Activated CD4-positive, alpha-beta T cell treated with anti-CD3 and anti-CD28 coated beads, Interleukin-2, amount 10 ng/mL, durations not matched to agents 24 days and 14 days (primary cell): Measurements from ENCODE around the gene ANKMY1. TPM values are rescaled to one million over a fixed set of nuclear protein-coding genes. Genes with fewer than 3 reads are reported as not detected.

Experiments used
- DNase-seq: peaks from one replicate; pipeline ENCODE4 v3.0.0; 2022
- H3K27ac Mint-ChIP-seq: one replicate; pipeline ENCODE4 v1.8.0; 2022; ENCODE audit warnings: mild to moderate bottlenecking, mixed read lengths
- H3K27me3 Mint-ChIP-seq: one replicate; pipeline ENCODE4 v1.8.0; 2022; ENCODE audit warnings: mixed read lengths
- H3K36me3 Mint-ChIP-seq: one replicate; pipeline ENCODE4 v1.8.0; 2022; ENCODE audit warnings: low read depth, mild to moderate bottlenecking, mixed read lengths
- H3K4me1 Mint-ChIP-seq: one replicate; pipeline ENCODE4 v1.8.0; 2021; ENCODE audit warnings: mixed read lengths
- H3K4me3 Mint-ChIP-seq: one replicate; pipeline ENCODE4 v1.8.0; 2022; ENCODE audit warnings: mild to moderate bottlenecking, moderate library complexity, mixed read lengths
- H3K9me3 Mint-ChIP-seq: one replicate; pipeline ENCODE4 v1.8.0; 2021; ENCODE audit warnings: mixed read lengths
- intact Hi-C: fragments of 100-400 bp; cut with micrococcal nuclease; formaldehyde crosslinking; loops from one replicate; pipeline ENCODE4 v1.15.1; 2023
- total RNA-seq: library from RNA; stranded (reverse); gene quantifications from 2 replicates; pipeline ENCODE4 v1.2.3, GENCODE V29; 2022

The ANKMY1 gene
- total RNA-seq, 1 donor from 2014 or later: 24.8 TPM

DNA sequence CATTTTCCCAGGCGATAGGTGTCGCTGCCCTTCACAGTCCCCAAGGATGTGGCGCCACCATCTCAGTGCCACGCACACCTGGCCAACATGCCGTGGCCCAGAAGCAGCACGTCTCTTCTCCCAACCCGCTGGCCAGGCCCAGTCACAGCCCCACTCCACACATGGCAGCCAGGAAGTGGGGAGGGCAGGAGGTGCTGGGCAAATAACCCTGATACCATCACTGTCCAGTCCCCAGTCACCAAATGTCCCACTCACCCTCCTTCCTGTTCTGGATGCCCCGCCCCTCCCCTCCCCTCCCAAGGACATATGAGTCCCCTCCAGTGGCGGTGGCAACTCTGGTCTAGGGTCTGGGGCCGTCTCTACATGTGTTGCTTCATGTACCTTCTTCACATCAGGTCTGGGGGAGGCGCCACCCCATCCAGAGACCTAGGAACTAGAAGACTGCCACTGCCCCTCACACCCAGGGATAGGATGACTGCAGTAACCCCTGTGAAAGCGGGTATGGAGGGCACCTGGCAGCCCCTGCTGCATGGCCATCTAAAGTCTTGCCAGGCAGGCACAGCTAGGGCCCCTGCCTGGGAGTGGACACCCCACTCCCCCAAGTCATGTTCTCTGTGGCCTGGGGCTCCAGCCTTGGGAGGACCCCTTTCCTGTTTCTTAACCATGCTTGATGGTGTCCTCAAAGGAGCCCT, 21.4 kb upstream of the ANKMY1 start:
- H3K4me1 Mint-ChIP-seq: peaks cover 15% of the 10 kb centered on the region
- peaks cover 24% of the 10 kb centered on the region for H3K36me3 Mint-ChIP-seq
- no peak for DNase-seq
- H3K27ac Mint-ChIP-seq: peak overlapping the region; percentile 68
- intact Hi-C loops: no loop called here
- H3K4me3 Mint-ChIP-seq: no peak overlapping the region
- H3K9me3 Mint-ChIP-seq: no peaks in the 10 kb centered on the region
- H3K27me3 Mint-ChIP-seq: no peaks in the 10 kb centered on the region

DNA sequence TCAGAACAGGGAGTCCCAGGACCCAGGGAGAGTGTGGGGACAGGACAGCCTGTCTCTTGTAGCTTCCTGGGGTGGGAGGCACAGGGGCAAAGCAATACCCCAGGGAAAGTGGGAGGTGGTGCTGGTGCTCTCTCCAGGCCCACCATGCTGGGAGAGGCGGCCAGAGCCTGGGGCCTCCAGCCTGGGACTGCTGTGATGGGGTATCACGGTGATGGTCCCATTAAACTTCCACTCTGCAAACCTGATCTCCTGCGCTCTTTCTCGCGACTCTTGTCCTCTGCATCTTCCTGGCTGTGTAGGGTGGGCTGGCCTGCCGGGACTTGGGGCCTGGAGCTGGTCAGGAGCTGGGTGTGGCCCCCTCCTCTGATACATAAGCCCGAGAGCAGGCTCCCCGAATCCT, 20.7 kb upstream of the ANKMY1 start:
- no peaks in the 10 kb centered on the region for H3K9me3 Mint-ChIP-seq
- peaks cover 15% of the 10 kb centered on the region for H3K4me1 Mint-ChIP-seq
- peaks cover 24% of the 10 kb centered on the region for H3K36me3 Mint-ChIP-seq
- no peak overlapping the region for H3K4me3 Mint-ChIP-seq
- H3K27me3 Mint-ChIP-seq: no peaks in the 10 kb centered on the region
- intact Hi-C loops: loop anchor here (1.0 kb wide), 1 partner anchor 9 kb away; no protein-coding TSS in a partner anchor
- H3K27ac Mint-ChIP-seq: peak overlapping the region; percentile 41
- DNase-seq: no peak

DNA sequence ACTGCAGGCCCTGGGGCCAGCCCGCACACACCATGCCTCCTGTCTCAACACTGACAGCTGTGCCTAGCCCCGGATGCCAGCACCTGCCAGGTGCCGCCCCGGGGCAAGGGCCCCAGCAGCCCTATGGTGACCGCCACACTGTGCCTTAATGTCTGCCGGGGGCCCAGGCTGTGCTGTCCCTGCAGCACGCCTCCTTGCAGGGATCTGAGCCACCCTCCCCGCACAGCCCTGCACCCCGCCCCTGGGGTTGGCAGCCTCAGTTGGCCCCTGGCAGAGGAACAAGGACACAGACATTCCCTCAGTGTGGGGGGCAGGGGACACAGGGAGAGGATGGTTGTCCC, 20.3 kb upstream of the ANKMY1 start:
- H3K9me3 Mint-ChIP-seq: no peaks in the 10 kb centered on the region
- H3K4me1 Mint-ChIP-seq: peaks cover 13% of the 10 kb centered on the region
- no peaks in the 10 kb centered on the region for H3K27me3 Mint-ChIP-seq
- no peak overlapping the region for H3K27ac Mint-ChIP-seq
- intact Hi-C loops: loop anchor here (1.0 kb wide), 1 partner anchor 9 kb away; no protein-coding TSS in a partner anchor
- H3K36me3 Mint-ChIP-seq: peaks cover 24% of the 10 kb centered on the region
- DNase-seq: no peak
- H3K4me3 Mint-ChIP-seq: no peak overlapping the region

DNA sequence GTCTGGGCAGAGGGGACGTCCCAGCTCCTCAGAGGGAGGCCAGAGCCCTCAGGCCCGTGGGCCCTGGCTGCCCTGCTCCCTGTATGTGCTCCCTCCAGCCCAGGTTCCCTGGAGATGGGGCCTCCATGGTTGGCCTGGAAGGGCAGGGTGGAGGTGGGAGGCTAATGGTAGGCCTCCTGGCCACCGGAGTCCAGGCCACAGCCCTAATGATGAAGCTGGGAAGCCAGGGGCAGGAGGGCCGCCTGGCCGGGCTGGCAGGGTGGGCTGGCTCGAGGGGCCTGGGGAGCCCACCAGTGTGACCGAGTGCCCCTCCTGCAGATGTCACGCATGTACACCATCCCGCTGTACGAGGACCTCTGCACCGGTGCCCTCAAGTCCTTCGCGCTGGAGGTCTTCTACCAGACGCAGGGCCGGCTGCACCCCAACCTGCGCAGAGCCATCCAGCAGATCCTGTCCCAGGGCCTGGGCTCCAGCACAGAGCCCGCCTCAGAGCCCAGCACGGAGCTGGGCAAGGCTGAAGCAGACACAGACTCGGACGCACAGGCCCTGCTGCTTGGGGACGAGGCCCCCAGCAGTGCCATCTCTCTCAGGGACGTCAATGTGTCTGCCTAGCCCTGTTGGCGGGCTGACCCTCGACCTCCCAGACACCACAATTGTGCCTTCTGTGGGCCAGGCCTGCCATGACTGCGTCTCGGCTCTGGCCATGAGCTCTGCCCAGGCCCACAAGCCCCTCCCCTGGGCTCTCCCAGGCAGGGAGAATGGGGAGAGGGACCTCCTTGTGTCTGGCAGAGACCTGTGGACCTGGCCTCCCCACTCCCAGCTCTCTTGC, 19.7 kb upstream of the ANKMY1 start:
- Mint-ChIP-seq H3K27me3 (no peaks in the 10 kb centered on the region), H3K9me3 (no peaks in the 10 kb centered on the region), H3K27ac (no peak overlapping the region), H3K4me3 (no peak overlapping the region), H3K36me3 (peaks cover 24% of the 10 kb centered on the region), H3K4me1 (peaks cover 11% of the 10 kb centered on the region)
- DNase-seq: no peak
- intact Hi-C loops: loop anchor here (1.0 kb wide), 1 partner anchor 8 kb away; no protein-coding TSS in a partner anchor

DNA sequence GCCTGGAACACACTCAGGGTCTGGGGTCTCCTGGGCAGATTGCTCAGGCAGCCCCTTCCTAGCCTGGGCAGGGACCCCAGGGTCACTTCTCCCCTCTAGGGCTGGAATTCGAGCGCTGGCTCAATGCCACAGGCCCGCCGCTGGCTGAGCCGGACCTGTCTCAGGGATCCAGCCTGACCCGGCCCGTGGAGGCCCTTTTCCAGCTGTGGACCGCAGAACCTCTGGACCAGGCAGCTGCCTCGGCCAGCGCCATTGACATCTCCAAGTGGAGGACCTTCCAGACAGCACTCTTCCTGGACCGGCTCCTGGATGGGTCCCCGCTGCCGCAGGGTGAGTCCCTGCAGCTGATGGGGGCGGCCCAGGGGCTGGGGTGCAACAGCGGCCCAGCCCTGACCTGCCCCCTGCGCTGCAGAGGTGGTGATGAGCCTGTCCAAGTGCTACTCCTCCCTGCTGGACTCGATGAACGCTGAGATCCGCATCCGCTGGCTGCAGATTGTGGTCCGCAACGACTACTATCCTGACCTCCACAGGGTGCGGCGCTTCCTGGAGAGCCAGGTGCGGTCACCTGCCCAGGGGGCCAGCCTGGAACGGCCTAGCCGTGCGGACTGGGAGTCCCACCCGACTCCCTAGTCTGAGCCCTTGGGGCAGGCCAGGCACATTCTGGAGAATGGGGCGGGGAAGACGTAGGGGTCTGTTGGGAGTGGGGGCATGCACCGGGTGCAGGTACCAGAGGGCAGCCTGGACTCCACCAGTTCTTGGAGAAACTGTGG, 18.8 kb upstream of the ANKMY1 start:
- no peak overlapping the region for H3K4me3 Mint-ChIP-seq
- intact Hi-C loops: no loop called here
- no peaks in the 10 kb centered on the region for H3K27me3 Mint-ChIP-seq
- no peak for DNase-seq
- H3K27ac Mint-ChIP-seq: no peak overlapping the region
- H3K4me1 Mint-ChIP-seq: peaks cover 11% of the 10 kb centered on the region
- no peaks in the 10 kb centered on the region for H3K9me3 Mint-ChIP-seq
- peaks cover 19% of the 10 kb centered on the region for H3K36me3 Mint-ChIP-seq

DNA sequence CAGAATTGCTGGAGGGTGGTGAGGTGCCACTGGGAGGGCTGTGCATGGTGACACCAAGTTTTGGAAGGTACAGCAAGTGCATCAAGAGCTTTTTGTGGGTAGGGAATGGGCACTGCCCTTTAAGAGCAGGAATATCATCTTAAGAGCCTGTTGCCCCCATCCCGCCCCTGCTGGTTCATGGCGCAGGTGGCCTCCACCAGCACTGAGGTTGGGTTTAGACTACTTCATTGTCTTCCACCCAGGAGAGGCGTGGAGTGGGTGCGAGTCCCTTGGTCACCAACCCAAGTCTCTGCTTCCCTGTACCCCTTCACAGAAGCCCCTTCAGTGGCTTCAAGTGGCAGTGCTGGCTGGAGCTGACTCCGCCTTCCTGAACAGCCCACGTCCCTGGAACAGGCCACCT, 18.2 kb upstream of the ANKMY1 start:
- Mint-ChIP-seq H3K4me3 (no peak overlapping the region), H3K4me1 (peaks cover 15% of the 10 kb centered on the region), H3K27ac (no peak overlapping the region), H3K36me3 (peaks cover 21% of the 10 kb centered on the region), H3K27me3 (no peaks in the 10 kb centered on the region), H3K9me3 (no peaks in the 10 kb centered on the region)
- no peak for DNase-seq
- intact Hi-C loops: no loop called here

DNA sequence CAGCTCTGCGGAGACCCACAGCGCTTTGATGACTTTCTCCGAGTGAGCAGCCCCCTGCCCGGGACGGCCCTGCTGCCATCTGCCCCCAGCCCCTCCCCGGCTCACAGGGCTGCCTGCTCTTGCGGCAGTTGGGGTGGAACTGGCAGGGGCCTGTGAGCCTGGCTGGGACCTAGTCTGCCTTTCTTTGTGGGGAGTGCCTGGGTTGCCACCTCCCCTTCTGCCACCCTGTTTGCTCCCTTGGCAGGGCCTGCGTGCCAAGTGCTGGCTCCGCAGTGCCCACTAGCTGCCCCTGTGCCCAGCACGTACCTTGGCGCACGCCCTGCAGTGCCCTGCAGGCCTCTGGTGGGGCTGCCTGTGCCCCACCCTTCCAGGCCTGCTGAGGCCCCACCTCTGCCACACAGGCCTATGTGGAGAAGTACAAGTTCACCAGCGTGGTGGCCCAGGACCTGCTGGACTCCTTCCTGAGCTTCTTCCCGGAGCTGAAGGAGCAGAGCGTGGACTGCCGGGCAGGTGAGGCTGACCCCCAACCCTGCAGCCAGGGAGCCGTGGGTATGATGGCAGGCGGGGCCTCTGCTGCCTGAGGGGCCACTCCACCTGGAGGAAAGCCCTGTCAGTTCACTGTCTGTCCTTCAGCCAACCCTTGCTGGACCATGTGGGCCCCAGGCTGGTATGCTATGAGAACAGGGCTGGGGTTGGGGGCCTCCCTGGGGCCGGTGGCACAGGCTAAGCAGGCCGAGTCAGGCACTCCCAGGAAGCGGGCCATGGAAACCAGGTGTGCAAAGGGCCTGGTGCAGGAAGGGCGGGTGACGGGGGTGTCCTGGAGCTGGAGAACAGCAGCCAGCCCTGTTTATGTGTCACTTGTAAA, 17.5 kb upstream of the ANKMY1 start:
- no peak for DNase-seq
- Mint-ChIP-seq H3K27ac (no peak overlapping the region), H3K4me3 (no peak overlapping the region), H3K9me3 (no peaks in the 10 kb centered on the region), H3K4me1 (peaks cover 19% of the 10 kb centered on the region), H3K36me3 (peaks cover 19% of the 10 kb centered on the region), H3K27me3 (no peaks in the 10 kb centered on the region)
- intact Hi-C loops: no loop called here

DNA sequence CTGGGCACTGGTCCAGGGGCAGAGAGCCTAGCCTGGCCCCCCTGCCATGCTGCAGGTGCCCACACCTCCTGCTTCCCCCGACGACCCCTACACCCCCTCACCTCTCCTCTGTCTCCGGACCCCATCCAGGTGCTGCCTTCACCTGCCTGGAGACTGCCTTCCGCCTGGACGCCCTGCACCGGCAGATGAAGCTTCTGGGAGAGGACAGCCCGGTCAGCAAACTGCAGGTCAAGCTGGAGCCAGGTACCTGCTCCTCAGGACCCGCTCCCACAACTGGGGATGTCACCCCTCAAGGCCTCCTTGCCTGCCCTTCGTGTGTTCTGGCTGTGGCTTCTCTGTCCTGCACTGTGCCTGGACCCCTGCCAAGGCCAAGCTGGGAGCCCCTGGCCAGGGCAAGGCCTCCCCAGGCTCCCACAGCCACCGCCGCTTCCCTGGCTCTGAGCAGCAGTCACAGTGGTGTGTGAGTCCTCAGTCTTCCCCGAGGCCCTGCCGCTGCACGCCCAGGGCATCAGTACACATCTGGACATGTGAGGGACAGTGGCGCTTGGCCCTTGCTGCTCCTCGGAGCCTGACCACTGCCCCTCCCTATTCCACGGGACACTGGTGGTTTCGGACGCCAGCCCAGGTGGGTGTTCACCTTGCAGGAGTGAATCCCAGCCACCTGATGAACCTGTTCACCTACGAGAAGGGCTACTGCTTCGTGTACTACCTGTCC, 16.8 kb upstream of the ANKMY1 start:
- Mint-ChIP-seq H3K27me3 (no peaks in the 10 kb centered on the region), H3K9me3 (no peaks in the 10 kb centered on the region), H3K27ac (no peak overlapping the region), H3K4me1 (peaks cover 19% of the 10 kb centered on the region), H3K4me3 (no peak overlapping the region), H3K36me3 (peaks cover 15% of the 10 kb centered on the region)
- intact Hi-C loops: no loop called here
- DNase-seq: no peak

DNA sequence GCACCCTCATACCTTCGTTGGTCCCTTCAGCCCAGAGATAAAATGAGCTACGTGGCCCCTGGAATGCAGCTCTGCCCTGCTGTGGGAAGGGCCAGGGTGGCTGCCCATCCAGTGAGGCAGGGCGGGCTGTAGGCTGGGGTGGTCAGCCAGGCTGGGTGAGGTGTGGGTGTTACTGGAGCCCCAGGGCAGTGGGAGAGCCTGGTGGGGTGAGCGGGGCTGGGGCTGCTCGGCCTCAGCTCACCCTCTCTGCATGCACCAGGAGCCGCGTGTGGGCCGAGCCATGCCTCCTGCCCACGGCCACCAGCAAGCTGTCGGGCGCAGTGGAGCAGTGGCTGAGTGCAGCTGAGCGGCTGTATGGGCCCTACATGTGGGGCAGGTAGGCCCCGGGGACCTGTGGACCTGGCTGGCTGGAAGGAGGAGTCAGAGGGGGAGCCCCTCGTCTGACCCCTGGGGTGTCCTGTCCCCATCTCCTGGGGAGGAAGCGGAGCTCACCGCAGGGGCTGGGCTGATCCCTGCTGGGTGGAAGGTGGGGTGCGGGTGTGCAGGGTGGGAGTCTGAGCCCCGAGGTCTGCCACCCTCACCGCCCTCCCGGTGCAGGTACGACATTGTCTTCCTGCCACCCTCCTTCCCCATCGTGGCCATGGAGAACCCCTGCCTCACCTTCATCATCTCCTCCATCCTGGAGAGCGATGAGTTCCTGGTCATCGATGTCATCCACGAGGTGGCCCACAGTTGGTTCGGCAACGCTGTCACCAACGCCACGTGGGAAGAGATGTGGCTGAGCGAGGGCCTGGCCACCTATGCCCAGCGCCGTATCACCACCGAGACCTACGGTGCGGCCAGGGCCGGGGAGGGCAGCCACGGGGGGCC, 16.0 kb upstream of the ANKMY1 start:
- no peak for DNase-seq

DNA sequence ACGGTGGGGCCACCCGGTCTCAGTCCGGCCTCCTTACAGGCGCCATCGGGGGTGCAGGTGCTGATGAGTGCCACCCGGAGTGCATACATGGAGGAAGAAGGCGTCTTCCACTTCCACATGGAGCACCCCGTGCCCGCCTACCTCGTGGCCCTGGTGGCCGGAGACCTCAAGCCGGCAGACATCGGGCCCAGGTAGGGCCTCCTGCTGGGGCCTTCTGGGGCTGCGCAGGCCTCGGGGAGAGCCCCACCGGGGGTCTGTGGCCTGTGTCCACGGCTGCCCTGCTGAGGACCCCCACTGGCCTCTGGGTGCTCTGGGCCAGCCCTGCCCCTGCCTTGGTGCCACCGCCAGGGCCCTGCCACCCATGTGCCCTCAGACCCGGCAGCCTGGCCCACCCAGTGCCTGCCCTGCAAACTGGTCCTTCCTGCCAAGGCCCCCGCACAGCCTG, 15.3 kb upstream of the ANKMY1 start:
- Mint-ChIP-seq H3K4me3 (no peak overlapping the region), H3K9me3 (no peaks in the 10 kb centered on the region), H3K27ac (no peak overlapping the region), H3K4me1 (peaks cover 19% of the 10 kb centered on the region), H3K27me3 (no peaks in the 10 kb centered on the region), H3K36me3 (peaks cover 14% of the 10 kb centered on the region)
- intact Hi-C loops: no loop called here
- DNase-seq: no peak

More for the DNA sequence above, 16.0 kb upstream of the ANKMY1 start:
- intact Hi-C loops: no loop called here
- Mint-ChIP-seq H3K4me3 (no peak overlapping the region), H3K36me3 (peaks cover 16% of the 10 kb centered on the region), H3K4me1 (peaks cover 21% of the 10 kb centered on the region), H3K27me3 (no peaks in the 10 kb centered on the region), H3K9me3 (no peaks in the 10 kb centered on the region), H3K27ac (no peak overlapping the region)

DNA sequence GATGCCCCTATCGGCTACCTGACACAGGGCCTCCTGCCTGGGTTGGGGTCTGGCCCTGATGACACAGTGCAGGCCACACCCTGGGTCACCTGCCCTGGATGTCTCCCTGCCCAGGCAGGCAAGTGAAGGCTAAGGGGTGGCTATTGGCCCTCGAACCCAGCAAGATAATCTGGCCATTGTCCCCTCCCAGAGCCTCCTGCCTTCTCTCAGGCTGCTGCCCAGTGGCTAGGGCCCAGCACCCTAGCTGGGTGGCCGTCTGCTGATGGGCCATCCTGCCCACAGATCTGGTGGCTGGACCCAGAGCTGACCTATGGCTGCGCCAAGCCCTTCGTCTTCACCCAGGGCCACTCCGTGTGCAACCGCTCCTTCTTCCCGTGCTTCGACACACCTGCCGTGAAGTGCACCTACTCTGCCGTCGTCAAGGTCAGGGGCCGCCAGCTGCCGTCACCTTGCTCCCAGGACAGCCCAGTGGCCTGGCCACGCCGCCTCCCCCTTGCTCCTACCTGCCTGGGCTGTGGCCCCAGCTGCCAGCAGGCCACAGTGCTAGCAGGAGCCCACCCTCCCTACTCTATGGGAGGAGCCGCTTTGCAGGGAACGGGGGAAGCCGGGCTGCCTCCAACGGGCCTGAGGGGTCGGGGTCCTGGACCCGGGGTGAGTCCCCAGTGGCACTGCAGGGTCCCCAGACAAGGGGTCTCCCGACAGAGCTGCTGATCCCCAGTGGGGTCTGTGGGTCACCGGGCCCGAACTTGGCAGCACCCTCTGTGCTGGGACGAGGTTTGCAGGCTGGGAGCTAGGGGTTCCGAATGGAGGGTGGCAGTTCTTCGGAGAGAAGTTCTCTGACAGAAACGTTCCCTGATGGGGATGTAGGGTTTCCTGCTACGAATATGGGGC, 14.6 kb upstream of the ANKMY1 start:
- H3K27me3 Mint-ChIP-seq: no peaks in the 10 kb centered on the region
- H3K36me3 Mint-ChIP-seq: peaks cover 14% of the 10 kb centered on the region
- peaks cover 21% of the 10 kb centered on the region for H3K4me1 Mint-ChIP-seq
- intact Hi-C loops: no loop called here
- no peaks in the 10 kb centered on the region for H3K9me3 Mint-ChIP-seq
- H3K27ac Mint-ChIP-seq: no peak overlapping the region
- no peak overlapping the region for H3K4me3 Mint-ChIP-seq
- DNase-seq: no peak
